ENCODE results near the gene EHMT1. TPM values are rescaled to one million over a fixed set of nuclear protein-coding genes. Genes with fewer than 3 reads are reported as not detected.

Gene EHMT1
- total RNA-seq, 6 experiments from 2014 or later, result 26.8 to 51.9 (median 36.7) TPM

DNA sequence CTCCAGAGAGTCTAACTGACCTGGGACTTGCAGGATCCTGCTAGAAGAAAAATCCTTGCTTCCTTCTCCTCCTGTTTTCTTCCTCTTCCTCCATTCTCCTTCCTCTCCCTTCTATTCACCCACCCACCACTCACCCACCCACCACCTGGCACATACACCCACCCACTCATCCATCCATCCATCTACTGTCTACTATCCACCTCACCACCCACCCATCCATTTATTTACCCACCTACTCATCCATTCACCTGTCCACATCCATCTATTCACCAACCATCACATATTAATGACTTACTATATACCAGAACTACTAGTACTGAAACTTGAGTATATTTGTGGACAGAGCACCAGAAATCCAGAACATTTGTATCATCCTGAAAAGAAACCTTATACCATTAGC, 49.4 kb downstream of the EHMT1 start:
- TF ChIP-seq, protein P1, sequence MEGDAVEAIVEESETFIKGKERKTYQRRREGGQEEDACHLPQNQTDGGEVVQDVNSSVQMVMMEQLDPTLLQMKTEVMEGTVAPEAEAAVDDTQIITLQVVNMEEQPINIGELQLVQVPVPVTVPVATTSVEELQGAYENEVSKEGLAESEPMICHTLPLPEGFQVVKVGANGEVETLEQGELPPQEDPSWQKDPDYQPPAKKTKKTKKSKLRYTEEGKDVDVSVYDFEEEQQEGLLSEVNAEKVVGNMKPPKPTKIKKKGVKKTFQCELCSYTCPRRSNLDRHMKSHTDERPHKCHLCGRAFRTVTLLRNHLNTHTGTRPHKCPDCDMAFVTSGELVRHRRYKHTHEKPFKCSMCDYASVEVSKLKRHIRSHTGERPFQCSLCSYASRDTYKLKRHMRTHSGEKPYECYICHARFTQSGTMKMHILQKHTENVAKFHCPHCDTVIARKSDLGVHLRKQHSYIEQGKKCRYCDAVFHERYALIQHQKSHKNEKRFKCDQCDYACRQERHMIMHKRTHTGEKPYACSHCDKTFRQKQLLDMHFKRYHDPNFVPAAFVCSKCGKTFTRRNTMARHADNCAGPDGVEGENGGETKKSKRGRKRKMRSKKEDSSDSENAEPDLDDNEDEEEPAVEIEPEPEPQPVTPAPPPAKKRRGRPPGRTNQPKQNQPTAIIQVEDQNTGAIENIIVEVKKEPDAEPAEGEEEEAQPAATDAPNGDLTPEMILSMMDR (IDR thresholded peaks at IDR 0.05), result no peak
- TF ChIP-seq POLR2A (IDR thresholded peaks at IDR 0.05), result no peak
- Histone ChIP-seq H3K9me3 (no peaks in the 10 kb centered on the region), H3K27me3 (no peaks in the 10 kb centered on the region), H3K4me3 (no peak overlapping the region), H3K36me3 (no peaks in the 10 kb centered on the region), H3K27ac (no peak overlapping the region), H3K4me1 (peaks cover 0 to 55% (median 20%) of the 10 kb centered on the region in 4 donors)
- no peak for ATAC-seq
- DNase-seq, result no peak
- intact Hi-C loops (cut with DNase I), result no loop called here

DNA sequence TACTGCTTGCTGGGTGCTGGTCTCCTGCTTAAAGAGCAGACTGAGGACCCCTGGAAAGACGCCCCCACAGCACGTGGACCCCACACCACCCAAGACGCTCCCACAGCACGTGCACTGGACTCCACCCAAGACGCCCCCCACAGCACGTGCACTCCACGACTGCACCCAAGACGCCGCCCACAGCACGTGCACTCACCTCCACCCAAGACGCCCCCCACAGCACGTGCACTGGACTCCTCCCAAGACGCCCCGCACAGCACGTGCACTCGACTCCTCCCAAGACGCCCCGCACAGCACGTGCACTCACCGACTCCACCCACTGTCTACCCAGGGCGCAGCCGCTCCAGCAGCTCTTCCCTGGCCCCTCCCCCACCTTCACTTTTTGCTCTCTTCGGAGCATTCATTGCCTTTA, 50.5 kb downstream of the EHMT1 start:
- DNase-seq, result no peak

DNA sequence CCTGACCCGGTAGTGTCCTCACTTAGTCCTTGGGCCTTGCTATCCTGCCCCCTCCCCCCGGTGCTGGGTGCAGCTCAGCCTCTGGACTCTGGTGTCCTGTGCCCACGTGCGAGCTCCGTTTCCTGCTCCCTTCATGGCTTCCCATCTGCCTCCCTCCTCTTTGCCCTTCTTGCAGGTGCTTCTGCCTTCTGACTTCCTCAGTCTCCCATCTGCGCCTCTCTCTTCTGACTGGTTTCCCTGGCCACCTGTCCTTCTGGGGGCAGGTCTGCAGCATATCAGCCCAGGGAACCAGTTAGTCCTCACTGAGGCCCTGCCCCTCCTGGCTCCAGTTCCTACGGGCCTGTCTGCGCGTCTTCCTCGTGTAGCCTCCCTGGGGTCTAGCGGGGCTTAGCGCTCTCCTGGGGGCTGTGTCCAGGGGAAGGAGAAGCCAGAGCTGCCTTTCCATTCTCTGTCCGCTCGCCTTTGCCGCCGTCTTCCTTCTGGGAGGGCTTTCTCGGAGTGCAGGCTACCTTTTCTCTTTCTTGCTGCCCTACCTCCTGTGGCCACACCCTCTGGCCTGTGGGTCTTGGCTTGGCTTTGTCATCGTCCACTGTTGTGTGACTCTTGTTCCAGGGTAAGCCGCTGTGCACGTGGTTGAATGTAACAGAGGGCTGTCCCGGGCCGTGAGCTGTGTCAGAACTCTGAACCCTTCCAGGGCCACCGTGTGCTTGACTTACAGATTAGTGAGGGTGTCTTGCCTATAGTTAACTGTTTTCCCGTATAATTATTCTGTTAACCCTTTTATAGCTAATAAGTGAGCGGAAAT, 51.8 kb downstream of the EHMT1 start:
- intact Hi-C loops (cut with DNase I), result no loop called here
- Histone ChIP-seq H3K4me3 (peak overlapping the region in 1 of 3 donors; percentile 20), H3K9me3 (no peaks in the 10 kb centered on the region), H3K27ac (peak overlapping the region; percentile 22 to 48 (median 37)), H3K36me3 (no peaks in the 10 kb centered on the region), H3K4me1 (peaks cover 0 to 40% (median 14%) of the 10 kb centered on the region in 4 donors), H3K27me3 (no peaks in the 10 kb centered on the region)
- ATAC-seq, result peak; percentile 93 to 94 (median 94)
- TF ChIP-seq POLR2A (IDR thresholded peaks at IDR 0.05), result no peak
- 17% methylated on average over 17 of the region's 25 CpGs for WGBS (ENCODE audit: insufficient coverage, low coverage, low lambda C conversion rate, missing lambda C conversion rate)
- peak; percentile 87 to 96 (median 95) for DNase-seq

More for the DNA sequence above, 50.5 kb downstream of the EHMT1 start:
- Histone ChIP-seq H3K4me1 (peaks cover 0 to 49% (median 19%) of the 10 kb centered on the region in 4 donors), H3K36me3 (no peaks in the 10 kb centered on the region), H3K9me3 (no peaks in the 10 kb centered on the region), H3K27me3 (no peaks in the 10 kb centered on the region), H3K27ac (no peak overlapping the region), H3K4me3 (no peak overlapping the region)
- ATAC-seq, result peak in 1 of 4 donors; percentile 1
- intact Hi-C loops (cut with DNase I), result no loop called here
- 86% methylated on average over 19 of the region's 23 CpGs for WGBS (ENCODE audit: insufficient coverage, low coverage, low lambda C conversion rate, missing lambda C conversion rate)
- TF ChIP-seq, protein P1 (IDR thresholded peaks at IDR 0.05), result no peak
- TF ChIP-seq POLR2A (IDR thresholded peaks at IDR 0.05), result no peak

DNA sequence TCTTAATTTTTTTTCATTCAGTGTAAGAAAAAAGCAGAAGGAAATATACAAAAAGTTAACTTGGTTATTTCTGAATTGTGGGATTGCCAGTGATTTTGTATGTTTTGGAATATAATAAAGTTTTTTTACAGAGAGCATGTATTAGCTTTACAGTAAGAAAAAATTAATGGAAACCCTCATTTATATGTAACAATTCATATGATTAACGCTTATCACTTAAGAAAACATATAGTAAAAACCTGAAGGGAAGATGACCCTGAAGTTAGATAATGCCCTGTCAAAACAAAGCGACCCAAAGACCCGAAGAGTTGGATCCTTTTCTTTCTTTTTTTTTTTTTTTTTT, 52.4 kb downstream of the EHMT1 start:
- no peaks in the 10 kb centered on the region for H3K9me3 ChIP-seq
- intact Hi-C loops (cut with DNase I), result no loop called here
- DNase-seq (no peak), ATAC-seq (no peak)
- TF ChIP-seq POLR2A (IDR thresholded peaks at IDR 0.05), result no peak
- TF ChIP-seq, protein P1 (IDR thresholded peaks at IDR 0.05), result no peak
- H3K4me1 ChIP-seq, result peaks cover 0 to 34% (median 11%) of the 10 kb centered on the region in 4 donors
- H3K36me3 ChIP-seq, result no peaks in the 10 kb centered on the region
- no peaks in the 10 kb centered on the region for H3K27me3 ChIP-seq
- peak overlapping the region in 2 of 3 donors; percentile 22 to 48 for H3K27ac ChIP-seq
- H3K4me3 ChIP-seq, result no peak overlapping the region
- 41% methylated on average over 3 of the region's 3 CpGs for WGBS (ENCODE audit: insufficient coverage, low coverage, low lambda C conversion rate, missing lambda C conversion rate)

DNA sequence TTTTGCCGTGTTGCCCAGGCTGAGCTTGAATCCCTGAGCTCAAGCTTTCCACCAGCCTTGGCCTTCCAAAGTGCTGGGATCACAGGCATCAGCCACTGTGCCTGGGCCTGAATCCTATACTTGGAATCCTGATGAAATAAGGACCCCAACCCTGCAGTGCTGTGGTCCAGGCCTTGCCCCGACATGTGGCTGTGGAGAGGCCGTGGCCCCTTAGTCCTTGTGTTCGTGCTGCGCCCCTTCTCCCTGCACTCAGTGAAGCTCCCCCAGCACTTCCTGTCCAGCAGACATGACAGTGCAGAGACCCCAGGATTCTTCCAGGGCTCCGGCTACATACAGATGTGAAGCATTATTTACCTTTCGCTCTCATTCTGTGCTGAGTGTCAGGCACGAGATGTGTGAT, 52.9 kb downstream of the EHMT1 start:
- intact Hi-C loops (cut with DNase I), result no loop called here
- Histone ChIP-seq H3K9me3 (no peaks in the 10 kb centered on the region), H3K4me3 (no peak overlapping the region), H3K36me3 (no peaks in the 10 kb centered on the region), H3K27ac (peak overlapping the region in 2 of 3 donors; percentile 22 to 48), H3K4me1 (peaks cover 0 to 29% (median 9%) of the 10 kb centered on the region in 4 donors), H3K27me3 (no peaks in the 10 kb centered on the region)
- DNase-seq, result no peak
- TF ChIP-seq, protein P1 (IDR thresholded peaks at IDR 0.05), result no peak
- WGBS (ENCODE audit: insufficient coverage, low coverage, low lambda C conversion rate, missing lambda C conversion rate), result 52% methylated on average over 4 of the region's 8 CpGs
- no peak for ATAC-seq

Data from right lobe of liver (tissue), 6 donors.